ENCODE data around the gene APOL5. TPM values are rescaled to one million over a fixed set of nuclear protein-coding genes. Genes with fewer than 3 reads are reported as not detected.
"Not testable (repeated sequence)": the region's sequence is repeated elsewhere in the genome, so short reads cannot be mapped to it uniquely, and the experiment has no call there.

The APOL5 gene
- total RNA-seq, 1 donor from 2014 or later, result not detected

GRCh38 chr22:35735542-35735941 lies 17.9 kb downstream of the APOL5 start:
- no peaks in the 10 kb centered on the region for H3K27me3 Mint-ChIP-seq (ENCODE audit: low read depth)
- no peak overlapping the region for H3K27ac Mint-ChIP-seq (ENCODE audit: unreplicated experiment)
- DNase-seq (ENCODE audit: low read depth, low spot score), result no peak
- H3K36me3 Mint-ChIP-seq (ENCODE audit: low read depth), result peaks cover 9% of the 10 kb centered on the region
- H3K4me1 Mint-ChIP-seq, result no peaks in the 10 kb centered on the region
- H3K4me3 Mint-ChIP-seq, result no peak overlapping the region
- peaks cover 4% of the 10 kb centered on the region for H3K9me3 Mint-ChIP-seq
- no peak for TF ChIP-seq CTCF (conservative IDR thresholded peaks at IDR 0.05)

GRCh38 chr22:35736166-35736565 lies 18.5 kb downstream of the APOL5 start:
- H3K27me3 Mint-ChIP-seq (ENCODE audit: low read depth), result no peaks in the 10 kb centered on the region
- H3K36me3 Mint-ChIP-seq (ENCODE audit: low read depth), result peaks cover 9% of the 10 kb centered on the region
- no peak for TF ChIP-seq CTCF (conservative IDR thresholded peaks at IDR 0.05)
- H3K4me1 Mint-ChIP-seq, result no peaks in the 10 kb centered on the region
- peaks cover 1% of the 10 kb centered on the region for H3K9me3 Mint-ChIP-seq
- H3K4me3 Mint-ChIP-seq, result no peak overlapping the region
- H3K27ac Mint-ChIP-seq (ENCODE audit: unreplicated experiment), result no peak overlapping the region
- DNase-seq (ENCODE audit: low read depth, low spot score), result no peak

- no peak for DNase-seq (ENCODE audit: low read depth, low spot score)
- no peaks in the 10 kb centered on the region for H3K27me3 Mint-ChIP-seq (ENCODE audit: low read depth)
- H3K4me3 Mint-ChIP-seq, result no peak overlapping the region
- TF ChIP-seq CTCF (conservative IDR thresholded peaks at IDR 0.05), result no peak
- peak overlapping the region; percentile 10 for H3K27ac Mint-ChIP-seq (ENCODE audit: unreplicated experiment)
- peaks cover 9% of the 10 kb centered on the region for H3K36me3 Mint-ChIP-seq (ENCODE audit: low read depth)
- H3K9me3 Mint-ChIP-seq, result no peaks in the 10 kb centered on the region
- H3K4me1 Mint-ChIP-seq, result peaks cover under 1% of the 10 kb centered on the region
These were observed 19.0 kb downstream of the APOL5 start for GRCh38 chr22:35736701-35737100.

- DNase-seq (ENCODE audit: low read depth, low spot score); H3K9me3 Mint-ChIP-seq; H3K27me3 Mint-ChIP-seq (ENCODE audit: low read depth); H3K4me3 Mint-ChIP-seq: not testable (repeated sequence)
- peak overlapping the region; percentile 16 for H3K27ac Mint-ChIP-seq (ENCODE audit: unreplicated experiment)
- peaks cover 13% of the 10 kb centered on the region for H3K4me1 Mint-ChIP-seq
- peaks cover 15% of the 10 kb centered on the region for H3K36me3 Mint-ChIP-seq (ENCODE audit: low read depth)
These were observed 20.2 kb downstream of the APOL5 start for GRCh38 chr22:35737886-35738285.

- TF ChIP-seq CTCF (conservative IDR thresholded peaks at IDR 0.05), result peak; percentile 32
These were observed 21.6 kb downstream of the APOL5 start for GRCh38 chr22:35739076-35739930.

GRCh38 chr22:35739931-35740380 lies 22.3 kb downstream of the APOL5 start:
- no peak for TF ChIP-seq CTCF (conservative IDR thresholded peaks at IDR 0.05)
- H3K36me3 Mint-ChIP-seq (ENCODE audit: low read depth), result peaks cover 20% of the 10 kb centered on the region
- H3K27me3 Mint-ChIP-seq (ENCODE audit: low read depth), result no peaks in the 10 kb centered on the region
- peaks cover 13% of the 10 kb centered on the region for H3K4me1 Mint-ChIP-seq
- DNase-seq (ENCODE audit: low read depth, low spot score), result no peak
- H3K27ac Mint-ChIP-seq (ENCODE audit: unreplicated experiment), result peak overlapping the region; percentile 79
- H3K4me3 Mint-ChIP-seq, result no peak overlapping the region
- H3K9me3 Mint-ChIP-seq, result no peaks in the 10 kb centered on the region

More at GRCh38 chr22:35739076-35739930, 21.6 kb downstream of the APOL5 start:
- DNase-seq (ENCODE audit: low read depth, low spot score), result no peak
- Mint-ChIP-seq H3K36me3 (ENCODE audit: low read depth) (peaks cover 20% of the 10 kb centered on the region), H3K9me3 (no peaks in the 10 kb centered on the region), H3K27ac (ENCODE audit: unreplicated experiment) (no peak overlapping the region), H3K27me3 (ENCODE audit: low read depth) (no peaks in the 10 kb centered on the region), H3K4me3 (no peak overlapping the region), H3K4me1 (peaks cover 13% of the 10 kb centered on the region)
